ENCODE measurements around the gene MNX1. TPM values are rescaled to one million over a fixed set of nuclear protein-coding genes. Genes with fewer than 3 reads are reported as not detected.

MNX1 gene
- total RNA-seq, 2 donors from 2014 or later, result 14.3 to 39.6 TPM

DNA sequence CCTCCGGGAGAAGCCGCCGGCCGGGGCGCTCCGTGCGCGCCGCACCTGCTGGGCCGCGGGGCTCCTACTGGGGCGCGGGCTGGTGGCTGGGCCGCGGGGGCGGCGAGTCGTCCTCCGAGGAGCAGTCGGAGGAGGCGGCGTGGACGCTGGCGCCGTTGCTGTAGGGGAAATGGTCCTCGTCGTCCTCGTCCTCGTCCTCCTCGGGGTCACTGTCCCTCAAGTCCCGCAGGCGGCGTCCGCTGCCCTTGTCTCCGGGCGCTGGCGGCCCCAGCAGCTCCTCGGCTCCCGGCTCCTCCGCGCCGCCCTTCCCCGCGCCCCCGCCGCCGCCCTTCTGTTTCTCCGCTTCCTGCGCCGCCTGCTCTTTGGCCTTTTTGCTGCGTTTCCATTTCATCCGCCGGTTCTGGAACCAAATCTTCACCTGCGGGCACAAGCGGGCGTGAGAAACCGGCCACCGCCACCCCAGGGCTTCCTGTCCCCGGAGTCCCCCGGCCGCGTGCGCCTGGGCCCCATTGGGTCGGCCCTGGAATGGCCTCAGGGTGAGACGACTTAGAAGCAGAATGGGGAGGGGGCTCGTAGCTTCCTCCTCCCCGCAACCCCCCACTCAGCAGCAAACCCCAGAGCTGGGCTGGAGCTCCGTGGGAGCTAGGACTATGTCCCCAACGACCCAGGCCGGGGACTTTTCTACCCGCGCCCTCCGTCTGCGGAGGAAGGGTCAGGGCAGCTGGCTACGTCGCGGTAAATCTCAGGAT is 4.8 kb downstream of the MNX1 start:
- peaks cover 31% of the 10 kb centered on the region for H3K4me1 ChIP-seq
- H3K4me3 ChIP-seq, result no peak overlapping the region
- H3K27ac ChIP-seq, result peak overlapping the region in 3 of 4 donors; percentile 72 to 94 (median 83)
- H3K27me3 ChIP-seq, result no peaks in the 10 kb centered on the region
- ATAC-seq (no peak), DNase-seq (peak in 1 of 4 donors; percentile 15)
- H3K9me3 ChIP-seq, result no peaks in the 10 kb centered on the region
- no peaks in the 10 kb centered on the region for H3K36me3 ChIP-seq (replicated peaks in 1 of 2; ENCODE audit: insufficient read depth in 1 of 2, low read depth in 2 of 2)
- TF ChIP-seq POLR2A (IDR thresholded peaks at IDR 0.05) (no peak), CTCF (IDR thresholded peaks at IDR 0.05) (no peak)
- intact Hi-C loops (cut with DNase I), result loop anchor here (10.0 kb wide), 1 partner anchor 129 kb away; the partner anchor contains the start of gene UBE3C
- 49 to 61% methylated on average over 67 to 75 of the region's 77 CpGs for WGBS, 2 donors

GRCh38 chr7:157004521-157005455 is 5.7 kb downstream of the MNX1 start:
- Histone ChIP-seq H3K4me1 (peaks cover 32% of the 10 kb centered on the region), H3K4me3 (no peak overlapping the region), H3K9me3 (no peaks in the 10 kb centered on the region), H3K36me3 (replicated peaks in 1 of 2; ENCODE audit: insufficient read depth in 1 of 2, low read depth in 2 of 2) (no peaks in the 10 kb centered on the region), H3K27me3 (no peaks in the 10 kb centered on the region), H3K27ac (peak overlapping the region in 3 of 4 donors; percentile 72 to 94 (median 83))
- WGBS, 2 donors, result 39 to 56% methylated on average over 47 to 56 of the region's 56 CpGs
- ATAC-seq (no peak), DNase-seq (peak in 2 of 4 donors; percentile 30 to 41)
- intact Hi-C loops (cut with DNase I), result loop anchor here (10.0 kb wide), 1 partner anchor 130 kb away; the partner anchor contains the start of gene UBE3C
- no peak for TF ChIP-seq CTCF (IDR thresholded peaks at IDR 0.05)
- no peak for TF ChIP-seq POLR2A (IDR thresholded peaks at IDR 0.05)

- DNase-seq, result peak in 3 of 4 donors; percentile 34 to 53 (median 37)
- Histone ChIP-seq H3K4me3 (no peak overlapping the region), H3K27me3 (no peaks in the 10 kb centered on the region), H3K4me1 (peaks cover 35% of the 10 kb centered on the region), H3K9me3 (no peaks in the 10 kb centered on the region), H3K36me3 (replicated peaks in 1 of 2; ENCODE audit: insufficient read depth in 1 of 2, low read depth in 2 of 2) (no peaks in the 10 kb centered on the region), H3K27ac (peak overlapping the region in 3 of 4 donors; percentile 72 to 94 (median 83))
- no peak for ATAC-seq
- WGBS, 2 donors, result 50 to 68% methylated on average over 37 to 60 of the region's 60 CpGs
- intact Hi-C loops (cut with DNase I), result loop anchor here (10.0 kb wide), 1 partner anchor 131 kb away; the partner anchor contains the start of gene UBE3C
- peak in 1 of 3 donors; percentile 9 for TF ChIP-seq POLR2A (IDR thresholded peaks at IDR 0.05)
- TF ChIP-seq CTCF (IDR thresholded peaks at IDR 0.05), result no peak
These were observed 6.5 kb downstream of the MNX1 start for GRCh38 chr7:157003756-157004520.

GRCh38 chr7:157003445-157003755 is 7.1 kb downstream of the MNX1 start:
- 57 to 60% methylated on average over 5 to 6 of the region's 6 CpGs for WGBS, 2 donors
- Histone ChIP-seq H3K27ac (peak overlapping the region in 3 of 4 donors; percentile 72 to 94 (median 83)), H3K9me3 (no peaks in the 10 kb centered on the region), H3K4me1 (peaks cover 33% of the 10 kb centered on the region), H3K36me3 (replicated peaks in 1 of 2; ENCODE audit: insufficient read depth in 1 of 2, low read depth in 2 of 2) (no peaks in the 10 kb centered on the region), H3K4me3 (no peak overlapping the region), H3K27me3 (no peaks in the 10 kb centered on the region)
- intact Hi-C loops (cut with DNase I), result loop anchor here (10.0 kb wide), 1 partner anchor 131 kb away; the partner anchor contains the start of gene UBE3C
- ATAC-seq (no peak), DNase-seq (no peak)
- TF ChIP-seq POLR2A (IDR thresholded peaks at IDR 0.05) (no peak), CTCF (IDR thresholded peaks at IDR 0.05) (no peak)

Measured in body of pancreas (tissue), 4 donors.